GM10847 (cell line): ENCODE results near the gene ADARB2.

Experiments used
- POLR2A ChIP-seq: IDR thresholded peaks from 2 replicates; pipeline ENCODE4 v1.6.1; 2011; ENCODE audit not compliant: insufficient read length; ENCODE audit errors: extremely low read depth

Gene ADARB2

DNA sequence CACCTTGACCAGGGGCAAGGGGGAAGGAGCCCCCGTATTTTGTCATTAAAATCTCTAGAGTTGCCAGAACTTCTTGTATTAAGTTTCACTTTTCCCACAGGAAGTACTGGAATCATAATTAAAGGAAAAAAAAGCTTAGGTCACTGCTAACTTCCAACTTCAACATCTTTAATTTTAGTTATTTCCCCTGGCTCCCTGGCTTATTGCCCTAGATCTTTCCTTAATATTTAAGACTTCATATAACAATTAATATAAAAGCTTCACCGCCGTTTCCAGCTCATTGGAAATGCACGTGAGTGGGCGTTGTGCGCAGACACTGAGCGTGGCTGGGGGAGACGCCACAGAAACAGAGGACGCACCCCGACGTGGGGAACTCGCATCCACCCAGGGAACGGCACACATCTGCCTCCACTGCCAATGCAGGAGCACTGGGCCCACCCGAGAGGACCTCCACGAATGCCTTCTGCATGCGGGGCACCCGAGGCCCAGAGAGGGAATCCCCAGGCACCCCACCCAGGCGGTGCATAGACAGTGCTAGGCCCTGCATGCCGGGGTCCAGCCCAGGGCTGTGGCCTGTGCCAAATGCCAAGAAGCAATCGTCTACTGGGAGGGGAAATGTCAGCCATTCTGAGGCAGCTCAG, 72.2 kb downstream of the ADARB2 start:
- TF ChIP-seq POLR2A, result no peak

DNA sequence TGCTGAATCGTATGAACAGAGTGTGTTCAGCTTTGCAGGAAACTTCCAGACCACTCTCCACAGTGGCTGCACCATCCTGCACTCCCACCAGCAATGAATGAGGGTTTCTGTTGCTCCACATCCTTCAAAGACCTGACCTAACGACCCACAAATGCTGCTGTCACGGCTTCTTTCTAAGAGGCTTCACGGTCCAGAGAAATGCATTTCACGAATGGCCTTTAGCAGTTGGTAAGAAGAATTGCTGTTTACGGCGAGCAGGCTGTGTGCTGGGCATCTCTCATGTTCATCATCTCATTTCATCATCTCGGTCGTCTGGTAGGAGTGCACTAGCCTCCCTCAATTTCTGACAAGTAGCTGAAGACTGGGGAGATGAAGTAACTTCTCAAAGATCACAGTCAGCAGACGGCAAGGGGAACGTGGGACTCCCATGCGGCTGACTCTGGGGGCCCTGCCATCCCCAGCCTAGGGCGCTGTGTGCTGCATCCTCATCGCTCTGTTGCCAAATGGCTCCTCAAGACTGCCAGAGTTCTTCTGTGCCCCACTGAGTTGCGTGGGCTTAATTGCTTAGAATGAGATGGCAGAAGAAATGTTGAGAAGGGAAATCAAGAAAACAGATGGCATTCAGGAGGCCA, 72.9 kb downstream of the ADARB2 start:
- TF ChIP-seq POLR2A, result no peak

DNA sequence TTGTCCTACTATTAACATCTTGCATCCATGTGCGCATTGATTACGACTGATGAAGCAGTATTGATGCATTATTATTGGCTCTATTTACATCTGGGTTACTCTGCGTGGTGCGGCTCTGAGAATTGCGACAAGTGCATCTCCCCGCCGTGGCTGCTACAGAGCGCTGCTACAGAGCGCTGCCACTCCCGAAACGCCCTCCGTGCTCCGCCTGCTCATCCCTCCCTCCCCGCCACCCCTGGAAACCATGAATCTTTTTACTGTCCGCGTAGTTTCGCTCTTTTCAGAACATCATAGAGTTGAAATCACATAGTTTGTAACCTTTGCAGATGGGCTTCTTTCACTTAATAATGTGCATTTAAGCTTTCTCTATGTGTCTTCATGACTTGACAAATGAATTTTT, 74.1 kb downstream of the ADARB2 start:
- TF ChIP-seq POLR2A, result no peak

DNA sequence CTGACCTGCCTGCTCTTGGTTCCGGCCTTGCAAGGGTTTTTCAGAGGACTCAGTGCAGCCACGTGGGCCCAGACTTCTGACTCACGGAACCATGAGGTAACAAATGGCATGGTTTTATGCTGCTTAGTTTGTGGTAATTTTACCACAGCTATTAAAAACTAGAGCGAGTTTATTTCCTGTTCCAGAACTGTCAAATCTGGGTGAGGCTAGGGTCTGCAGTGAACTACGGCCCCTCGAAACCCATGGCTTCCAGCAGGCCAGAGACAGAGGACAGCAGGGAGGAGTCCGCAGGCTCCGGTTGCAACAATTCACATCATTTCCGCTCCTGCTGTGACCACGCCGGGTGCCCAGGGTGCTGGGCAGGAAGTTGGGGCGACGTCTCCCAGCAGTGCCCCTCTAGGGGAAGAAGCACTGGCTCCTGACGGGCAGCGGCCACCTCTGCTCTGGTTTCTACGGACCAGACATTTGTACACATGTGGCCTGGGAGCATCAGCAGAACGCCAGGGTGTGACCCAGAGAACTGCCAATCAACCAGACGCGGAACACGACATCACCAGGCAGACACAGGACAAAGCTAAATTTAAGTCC, 74.8 kb downstream of the ADARB2 start:
- no peak for TF ChIP-seq POLR2A

DNA sequence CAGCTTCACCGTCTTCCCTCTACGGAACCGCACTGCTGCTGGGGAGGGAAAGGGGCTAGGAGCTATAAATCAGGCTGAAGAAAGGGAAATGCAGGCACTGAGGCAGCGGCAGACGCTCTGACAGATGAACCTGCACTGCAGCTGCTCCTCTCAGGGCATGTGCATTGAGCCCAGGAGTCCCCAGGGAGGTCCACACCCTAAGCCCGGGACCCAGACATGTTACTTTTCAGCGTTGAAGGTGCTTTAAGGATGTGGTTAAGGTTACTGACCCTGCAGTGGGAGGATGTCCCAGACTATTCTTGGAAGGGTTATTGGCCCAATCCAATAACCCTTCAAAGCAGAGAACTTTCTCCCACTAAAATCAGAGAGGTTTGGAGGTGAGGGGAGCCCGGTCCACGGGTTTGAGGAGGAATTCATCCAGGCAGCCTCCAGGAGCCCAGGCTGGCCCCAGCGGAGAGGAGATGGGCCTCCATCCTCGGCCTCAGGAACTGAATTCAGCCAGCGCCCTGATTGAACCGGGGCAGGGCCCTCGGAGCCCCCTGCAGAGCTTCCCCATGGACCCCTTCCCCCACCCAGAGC, 75.4 kb downstream of the ADARB2 start:
- TF ChIP-seq POLR2A, result no peak

DNA sequence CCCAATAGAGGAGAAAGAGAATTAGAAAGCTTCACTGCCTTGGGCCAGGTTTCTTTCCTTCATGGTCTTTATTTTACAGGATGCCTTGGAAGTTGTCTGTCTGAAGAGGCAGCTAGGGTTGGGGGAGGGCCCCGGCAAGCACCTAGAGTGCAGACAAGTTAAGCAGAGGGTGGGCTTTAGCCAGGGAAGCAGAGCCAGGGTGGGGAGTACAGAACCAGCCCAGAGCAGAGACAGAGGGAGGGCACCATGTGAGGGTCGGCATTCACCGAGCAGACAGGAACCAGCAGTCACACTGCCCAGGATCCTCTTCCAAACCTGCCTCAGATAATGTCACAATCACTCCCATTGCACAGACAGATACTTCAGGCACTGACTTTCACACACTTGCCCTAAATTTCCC, 75.9 kb downstream of the ADARB2 start:
- TF ChIP-seq POLR2A, result no peak

DNA sequence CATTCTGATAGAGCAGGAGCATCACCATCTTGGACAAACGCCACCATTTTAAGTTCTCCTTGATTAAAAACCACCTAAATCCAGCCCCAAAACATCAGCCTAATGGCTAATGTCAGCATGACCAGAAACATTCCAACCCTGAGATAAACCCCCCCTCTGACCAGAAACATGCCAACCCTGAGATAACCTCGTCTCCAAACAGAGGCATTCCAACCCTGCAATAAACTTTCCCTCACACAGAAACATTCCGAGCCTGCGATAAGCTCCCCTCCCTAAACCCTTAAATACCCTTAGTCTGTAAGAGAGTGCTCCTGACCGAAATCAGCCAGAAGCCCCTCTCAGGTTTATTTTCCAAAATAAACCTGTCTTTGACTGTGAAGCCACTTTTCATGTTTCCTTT, 76.5 kb downstream of the ADARB2 start:
- TF ChIP-seq POLR2A, result no peak

DNA sequence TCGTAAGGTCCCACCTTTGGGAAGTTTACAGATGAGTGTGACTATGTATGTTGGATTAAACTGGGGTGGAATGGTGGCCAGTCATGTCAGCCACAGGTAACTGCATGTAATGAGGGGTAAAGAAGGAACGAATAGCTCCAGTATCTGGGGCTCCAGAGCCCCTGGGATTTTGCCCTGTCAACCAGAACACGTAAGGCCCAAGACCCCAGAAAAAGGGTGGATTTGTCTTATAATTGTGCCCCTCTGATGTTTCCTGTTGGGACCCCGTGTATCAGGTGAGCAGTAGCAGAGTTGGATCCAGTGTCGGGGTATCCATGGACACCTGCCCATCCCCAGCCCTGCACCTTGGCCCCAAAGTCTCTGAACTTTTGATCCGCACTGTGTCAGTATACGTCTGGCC, 76.9 kb downstream of the ADARB2 start:
- no peak for TF ChIP-seq POLR2A

DNA sequence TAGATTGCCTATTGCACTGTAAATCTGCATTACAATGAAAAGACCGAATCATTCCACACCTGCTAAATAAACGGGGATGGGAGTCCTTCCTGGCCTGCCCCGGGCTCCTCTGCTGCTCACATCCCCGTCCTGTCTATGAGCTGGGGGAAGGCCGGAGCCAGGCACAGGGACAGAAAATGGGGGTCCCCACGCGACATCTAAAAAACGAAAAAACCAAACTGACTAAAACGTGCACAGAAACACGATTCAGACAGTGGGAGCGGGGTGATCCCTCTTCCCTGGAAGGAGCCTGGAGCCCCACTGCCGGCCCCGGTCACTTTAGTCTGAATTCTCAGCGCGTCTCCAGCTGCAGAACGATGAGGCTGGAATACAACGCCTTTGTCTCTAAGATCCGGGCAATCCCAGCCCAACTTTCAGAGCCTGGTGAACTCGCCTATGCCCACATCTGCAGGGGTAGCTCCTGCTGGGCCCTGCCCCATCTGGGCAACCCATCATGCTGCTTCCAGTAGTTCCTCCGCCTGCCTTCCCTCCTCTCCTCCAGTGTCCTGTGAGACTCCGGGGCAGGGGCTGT, 78.0 kb downstream of the ADARB2 start:
- no peak for TF ChIP-seq POLR2A

DNA sequence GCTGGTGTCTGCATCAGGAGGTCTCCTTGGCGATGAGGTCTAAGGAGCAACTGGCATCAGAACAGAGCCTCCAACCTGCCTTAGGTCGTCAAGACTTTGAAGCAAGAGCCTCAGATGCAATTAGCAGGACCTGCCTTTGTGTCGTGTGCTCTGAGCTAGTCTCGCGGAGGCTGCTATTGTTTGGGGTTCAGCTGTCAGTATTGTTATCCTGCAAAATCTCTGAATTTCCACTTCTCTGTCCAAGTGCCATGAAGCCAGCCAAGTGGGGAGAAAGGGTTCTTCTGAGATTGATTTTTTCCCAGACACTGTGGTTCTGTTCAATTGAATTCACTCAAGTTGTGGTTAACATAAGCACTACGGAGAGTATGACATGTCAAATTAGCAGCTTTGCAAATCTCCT, 78.7 kb downstream of the ADARB2 start:
- TF ChIP-seq POLR2A, result no peak

DNA sequence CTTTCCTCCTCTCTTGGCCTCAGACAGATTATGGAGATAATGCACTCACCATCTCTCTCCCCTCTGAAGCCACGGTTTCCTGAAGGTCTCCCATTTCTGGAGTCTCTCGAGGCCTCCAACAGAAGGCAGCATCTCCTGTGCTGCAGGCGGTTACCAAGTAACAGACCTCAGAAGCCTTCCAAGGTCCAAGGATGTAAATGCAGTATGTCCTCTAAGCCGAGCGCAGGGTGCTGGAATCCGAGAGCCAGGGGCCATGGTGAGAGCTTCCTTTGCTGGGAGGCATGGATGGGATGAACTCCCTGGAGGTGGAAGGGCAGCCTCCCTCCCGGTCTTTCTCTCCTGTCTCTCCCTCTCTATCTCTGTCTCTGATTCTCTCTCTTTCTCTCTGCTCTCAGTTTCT, 79.8 kb downstream of the ADARB2 start:
- no peak for TF ChIP-seq POLR2A

DNA sequence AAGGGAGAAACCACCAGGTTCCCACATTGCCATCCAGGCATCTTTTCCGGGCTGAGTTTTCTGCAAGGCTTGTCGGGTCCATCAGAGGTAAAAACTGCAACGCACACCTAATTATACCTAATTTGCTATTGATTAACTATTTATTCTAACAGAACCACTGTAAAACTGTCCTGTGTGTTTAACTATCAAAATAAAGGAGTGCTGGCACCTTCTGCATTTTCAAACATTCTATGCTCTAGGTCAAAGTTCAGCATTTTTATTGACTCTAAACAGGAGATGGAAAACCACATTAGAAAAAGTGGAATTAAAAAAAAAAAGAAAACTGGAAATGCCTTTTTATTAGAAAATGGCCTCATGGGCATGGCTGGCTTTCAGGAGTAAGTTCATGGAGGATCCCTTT, 82.0 kb downstream of the ADARB2 start:
- no peak for TF ChIP-seq POLR2A

DNA sequence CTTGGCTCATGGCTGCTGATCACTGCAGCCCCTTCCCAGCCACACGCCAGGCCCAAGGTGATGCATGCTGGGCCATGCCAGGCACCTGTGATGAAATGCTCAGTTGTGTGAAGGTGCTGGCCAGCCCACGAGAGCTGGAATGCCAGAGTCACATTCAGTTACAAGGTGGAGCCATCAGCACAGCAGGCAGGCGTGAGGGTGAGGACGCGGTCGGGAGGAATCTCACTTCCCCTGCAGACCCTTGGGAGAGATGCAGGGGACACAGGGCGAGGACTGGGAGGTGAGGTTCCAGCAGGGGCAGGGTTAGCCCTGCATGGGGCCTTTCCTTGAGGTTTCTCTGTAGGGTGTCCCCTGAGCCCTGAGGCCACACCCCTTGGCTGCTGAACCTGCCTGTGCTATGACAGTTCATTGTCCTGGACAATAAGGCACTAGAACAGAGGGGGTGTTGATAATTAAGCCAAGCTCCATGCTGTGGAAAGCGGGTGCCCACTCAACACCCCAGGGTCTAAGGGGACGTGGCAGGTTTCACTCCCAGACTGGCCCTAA, 82.4 kb downstream of the ADARB2 start:
- no peak for TF ChIP-seq POLR2A

DNA sequence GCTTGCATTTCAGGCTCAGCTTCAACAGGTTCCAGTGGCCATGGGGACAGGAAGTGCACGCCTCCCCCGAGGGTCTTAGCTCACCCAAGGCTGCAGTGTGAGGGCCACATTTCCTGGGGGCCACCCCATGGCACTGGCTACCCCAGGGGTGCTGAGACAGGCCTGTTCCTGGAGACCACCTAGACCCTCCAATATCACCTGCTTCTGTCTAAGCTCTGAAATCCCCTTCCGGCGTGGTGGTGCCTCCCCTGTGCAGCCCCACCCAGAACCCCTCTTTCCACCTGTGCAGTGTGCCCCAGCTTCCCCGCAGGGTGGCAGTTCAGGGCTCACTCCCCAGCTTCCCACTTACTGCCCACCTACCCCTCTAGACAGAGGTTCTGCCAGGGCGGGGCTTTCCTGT, 83.1 kb downstream of the ADARB2 start:
- no peak for TF ChIP-seq POLR2A

DNA sequence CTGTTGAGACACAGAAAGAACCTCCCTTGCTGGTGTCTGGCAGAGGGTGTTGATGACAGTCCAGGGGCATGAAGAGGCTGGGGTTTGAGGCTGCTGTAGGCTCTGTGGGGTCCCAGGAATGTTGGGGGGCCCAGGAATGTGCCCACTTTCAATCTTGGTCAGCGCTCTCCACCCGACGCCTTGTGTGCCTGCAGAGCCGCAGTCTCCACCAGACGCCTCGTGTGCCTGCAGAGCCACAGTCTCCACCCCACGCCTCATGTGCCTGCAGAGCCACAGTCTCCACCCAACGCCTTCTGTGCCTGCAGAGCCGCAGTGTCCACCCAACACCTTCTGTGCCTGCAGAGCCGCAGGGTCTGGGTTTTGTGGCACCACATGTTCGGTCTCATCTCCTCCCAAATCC, 84.0 kb downstream of the ADARB2 start:
- TF ChIP-seq POLR2A, result no peak

DNA sequence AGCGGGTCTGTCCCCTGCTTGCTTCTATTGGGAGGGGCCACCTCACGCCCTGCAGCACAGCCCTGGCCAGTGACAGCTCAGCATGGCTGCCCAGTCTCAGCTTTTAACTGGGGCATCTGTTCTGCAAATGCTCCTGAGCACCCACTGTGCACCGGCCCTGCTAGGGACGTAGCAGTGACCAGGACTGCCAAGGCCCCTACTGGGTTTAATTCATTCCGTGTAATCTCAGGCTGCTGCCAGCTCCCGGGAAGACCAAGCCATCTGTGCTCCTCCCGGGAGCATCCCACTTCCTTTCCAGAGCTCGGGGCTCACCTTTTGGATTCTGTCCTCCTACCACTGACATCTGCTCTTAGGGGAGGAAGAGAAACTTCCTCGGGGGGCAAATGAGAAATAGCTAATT, 85.2 kb downstream of the ADARB2 start:
- no peak for TF ChIP-seq POLR2A
